ENCODE data around the gene MADD.
"Not testable (repeated sequence)": the region's sequence is repeated elsewhere in the genome, so short reads cannot be mapped to it uniquely, and the experiment has no call there.

MADD gene

DNA sequence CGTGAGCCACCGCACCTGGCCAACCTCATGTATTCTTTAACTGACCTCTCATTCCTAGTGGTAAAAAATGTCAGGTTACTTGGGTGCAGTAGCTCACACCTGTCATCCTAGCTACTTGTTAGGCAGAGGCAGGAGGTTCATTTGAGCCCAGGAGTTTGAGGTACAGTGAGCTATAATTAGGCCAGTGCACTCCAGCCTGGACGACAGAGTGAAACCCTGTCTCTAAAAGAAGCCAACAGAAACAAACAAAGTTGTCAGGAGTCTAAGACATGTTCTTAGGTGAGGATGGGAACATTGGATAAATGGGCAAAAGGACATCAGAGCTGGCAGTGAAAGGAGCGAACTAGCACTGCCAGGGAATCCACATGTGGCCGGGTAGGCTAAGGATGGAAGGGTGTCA is 18.1 kb downstream of the MADD start:
- no peak overlapping the region for H3K9ac ChIP-seq
- H3K27me3 ChIP-seq, result no peaks in the 10 kb centered on the region
- H3K4me1 ChIP-seq, result no peaks in the 10 kb centered on the region
- TF ChIP-seq Cebpa-rat (IDR thresholded peaks at IDR 0.05), result no peak
- no peak overlapping the region for H3K4me3 ChIP-seq
- no peak overlapping the region for H3K4me2 ChIP-seq
- H4K20me1 ChIP-seq, result no peaks in the 10 kb centered on the region
- H3K9me3 ChIP-seq, result no peaks in the 10 kb centered on the region
- H3K27ac ChIP-seq, result no peak overlapping the region
- H3K36me3 ChIP-seq, result peaks cover 100% of the 10 kb centered on the region

DNA sequence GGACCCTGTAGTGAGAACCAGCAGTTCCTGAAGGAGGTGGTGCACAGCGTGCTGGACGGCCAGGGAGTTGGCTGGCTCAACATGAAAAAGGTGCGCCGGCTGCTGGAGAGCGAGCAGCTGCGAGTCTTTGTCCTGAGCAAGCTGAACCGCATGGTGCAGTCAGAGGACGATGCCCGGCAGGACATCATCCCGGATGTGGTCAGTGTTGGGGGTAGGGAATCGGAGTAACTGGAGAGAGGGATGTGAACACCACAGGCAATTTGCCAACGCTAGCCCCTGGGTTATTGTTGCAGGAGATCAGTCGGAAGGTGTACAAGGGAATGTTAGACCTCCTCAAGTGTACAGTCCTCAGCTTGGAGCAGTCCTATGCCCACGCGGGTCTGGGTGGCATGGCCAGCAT is 19.9 kb downstream of the MADD start:
- Histone ChIP-seq H3K27me3 (no peaks in the 10 kb centered on the region), H3K9ac (no peak overlapping the region), H3K4me2 (no peak overlapping the region), H3K36me3 (peaks cover 99% of the 10 kb centered on the region), H3K9me3 (no peaks in the 10 kb centered on the region), H3K4me3 (no peak overlapping the region), H3K27ac (no peak overlapping the region), H3K4me1 (no peaks in the 10 kb centered on the region), H4K20me1 (no peaks in the 10 kb centered on the region)
- no peak for TF ChIP-seq Cebpa-rat (IDR thresholded peaks at IDR 0.05)

DNA sequence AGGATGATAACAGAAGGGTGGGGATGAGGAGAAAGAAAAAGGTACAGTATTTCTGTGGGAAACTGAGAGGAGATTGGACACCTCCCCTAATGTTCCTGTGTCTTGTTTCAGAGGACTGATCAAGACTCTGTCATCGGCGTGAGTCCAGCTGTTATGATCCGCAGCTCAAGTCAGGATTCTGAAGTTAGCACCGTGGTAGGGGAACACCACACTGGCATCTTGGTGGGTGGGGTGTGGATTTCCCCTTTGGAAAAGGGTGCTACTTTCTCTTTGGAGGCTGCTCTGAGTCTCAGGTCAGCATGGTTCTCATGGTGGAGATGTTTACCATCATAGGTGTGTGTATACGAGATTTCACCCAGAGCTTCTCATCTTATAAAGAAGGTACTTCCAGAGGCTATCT is 25.5 kb downstream of the MADD start:
- H3K27me3 ChIP-seq, result no peaks in the 10 kb centered on the region
- peaks cover 23% of the 10 kb centered on the region for H3K9me3 ChIP-seq
- no peak overlapping the region for H3K4me3 ChIP-seq
- H3K4me1 ChIP-seq, result no peaks in the 10 kb centered on the region
- H3K27ac ChIP-seq, result no peak overlapping the region
- peaks cover 99% of the 10 kb centered on the region for H3K36me3 ChIP-seq
- no peaks in the 10 kb centered on the region for H4K20me1 ChIP-seq
- no peak for TF ChIP-seq Cebpa-rat (IDR thresholded peaks at IDR 0.05)
- no peak overlapping the region for H3K4me2 ChIP-seq
- no peak overlapping the region for H3K9ac ChIP-seq

DNA sequence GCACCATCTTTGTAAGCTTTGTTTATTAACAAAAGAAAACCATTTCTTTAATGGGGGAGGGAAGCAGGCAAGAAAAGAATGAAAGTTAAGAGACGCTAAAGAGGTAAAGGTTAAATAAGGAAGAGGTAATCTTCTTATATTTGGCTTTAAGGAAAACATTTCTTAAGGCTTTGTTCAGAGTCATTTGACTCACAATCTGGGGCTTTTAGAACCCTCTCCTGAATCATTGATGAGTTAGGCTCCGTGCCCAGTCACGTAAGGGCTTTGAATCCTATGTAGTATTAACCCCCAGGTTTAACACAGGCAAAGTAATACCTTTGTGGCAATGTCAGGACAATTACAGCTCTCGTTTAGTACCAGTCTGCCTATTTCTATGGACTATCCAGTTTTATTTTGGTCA is 26.1 kb downstream of the MADD start:
- H4K20me1 ChIP-seq, result no peaks in the 10 kb centered on the region
- H3K27ac ChIP-seq, result no peak overlapping the region

DNA sequence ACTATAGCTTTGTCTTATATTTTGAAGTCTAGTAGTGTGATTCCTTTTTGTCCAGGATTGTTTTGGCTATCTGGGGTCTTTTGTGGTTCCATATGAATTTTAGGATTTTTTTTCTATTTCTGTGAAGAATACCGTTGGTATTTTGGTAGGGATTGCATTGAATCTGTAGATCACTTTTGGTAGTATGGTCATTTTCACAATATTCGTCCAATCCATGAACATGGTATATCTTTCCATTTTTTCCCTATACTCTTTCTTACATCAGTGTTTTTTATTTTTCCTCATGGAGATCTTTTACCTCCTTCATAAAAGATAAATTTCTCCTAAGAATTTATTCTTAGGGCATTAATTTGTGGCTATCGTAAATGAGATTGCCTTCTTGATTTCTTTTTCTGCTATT is 29.1 kb downstream of the MADD start:
- H3K36me3 ChIP-seq, result peaks cover 99% of the 10 kb centered on the region
- H3K27ac ChIP-seq, result no peak overlapping the region
- no peak overlapping the region for H3K4me3 ChIP-seq
- no peak overlapping the region for H3K4me2 ChIP-seq
- H3K9ac ChIP-seq, result no peak overlapping the region
- no peaks in the 10 kb centered on the region for H3K4me1 ChIP-seq
- no peak for TF ChIP-seq Cebpa-rat (IDR thresholded peaks at IDR 0.05)
- peaks cover 54% of the 10 kb centered on the region for H3K9me3 ChIP-seq
- no peaks in the 10 kb centered on the region for H3K27me3 ChIP-seq
- no peaks in the 10 kb centered on the region for H4K20me1 ChIP-seq

More for the DNA sequence above, 26.1 kb downstream of the MADD start:
- no peak for TF ChIP-seq Cebpa-rat (IDR thresholded peaks at IDR 0.05)
- peaks cover 99% of the 10 kb centered on the region for H3K36me3 ChIP-seq
- H3K9ac ChIP-seq, result no peak overlapping the region
- H3K4me3 ChIP-seq, result no peak overlapping the region
- H3K4me1 ChIP-seq, result no peaks in the 10 kb centered on the region
- no peaks in the 10 kb centered on the region for H3K27me3 ChIP-seq
- peaks cover 27% of the 10 kb centered on the region for H3K9me3 ChIP-seq
- H3K4me2 ChIP-seq, result no peak overlapping the region

DNA sequence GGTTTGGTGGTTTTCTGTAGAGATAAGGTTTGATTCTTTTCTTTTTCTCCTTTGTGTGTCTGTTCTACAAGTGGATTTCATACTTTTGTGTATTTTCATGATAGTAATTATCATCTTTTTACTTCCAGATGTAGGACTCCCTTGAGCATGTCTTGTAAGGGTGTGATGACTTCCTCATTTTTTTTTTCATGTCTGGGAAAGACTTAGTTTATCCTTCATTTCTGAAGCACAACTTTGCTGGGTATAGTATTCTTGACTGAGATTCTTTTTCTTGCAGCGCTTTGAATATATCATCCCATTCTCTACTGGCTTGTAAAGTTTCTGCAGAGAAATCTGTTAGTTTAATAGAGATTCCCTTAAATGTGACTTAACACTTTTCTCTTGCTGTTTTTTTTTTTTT is 32.9 kb downstream of the MADD start:
- H3K4me2 ChIP-seq, result no peak overlapping the region
- H3K27ac ChIP-seq, result no peak overlapping the region
- no peaks in the 10 kb centered on the region for H3K27me3 ChIP-seq
- peaks cover 54% of the 10 kb centered on the region for H3K9me3 ChIP-seq
- H3K4me3 ChIP-seq, result no peak overlapping the region
- no peak for TF ChIP-seq Cebpa-rat (IDR thresholded peaks at IDR 0.05)
- peaks cover 100% of the 10 kb centered on the region for H3K36me3 ChIP-seq
- H3K9ac ChIP-seq, result no peak overlapping the region
- H3K4me1 ChIP-seq, result peaks cover 19% of the 10 kb centered on the region
- H4K20me1 ChIP-seq, result peaks cover 22% of the 10 kb centered on the region

DNA sequence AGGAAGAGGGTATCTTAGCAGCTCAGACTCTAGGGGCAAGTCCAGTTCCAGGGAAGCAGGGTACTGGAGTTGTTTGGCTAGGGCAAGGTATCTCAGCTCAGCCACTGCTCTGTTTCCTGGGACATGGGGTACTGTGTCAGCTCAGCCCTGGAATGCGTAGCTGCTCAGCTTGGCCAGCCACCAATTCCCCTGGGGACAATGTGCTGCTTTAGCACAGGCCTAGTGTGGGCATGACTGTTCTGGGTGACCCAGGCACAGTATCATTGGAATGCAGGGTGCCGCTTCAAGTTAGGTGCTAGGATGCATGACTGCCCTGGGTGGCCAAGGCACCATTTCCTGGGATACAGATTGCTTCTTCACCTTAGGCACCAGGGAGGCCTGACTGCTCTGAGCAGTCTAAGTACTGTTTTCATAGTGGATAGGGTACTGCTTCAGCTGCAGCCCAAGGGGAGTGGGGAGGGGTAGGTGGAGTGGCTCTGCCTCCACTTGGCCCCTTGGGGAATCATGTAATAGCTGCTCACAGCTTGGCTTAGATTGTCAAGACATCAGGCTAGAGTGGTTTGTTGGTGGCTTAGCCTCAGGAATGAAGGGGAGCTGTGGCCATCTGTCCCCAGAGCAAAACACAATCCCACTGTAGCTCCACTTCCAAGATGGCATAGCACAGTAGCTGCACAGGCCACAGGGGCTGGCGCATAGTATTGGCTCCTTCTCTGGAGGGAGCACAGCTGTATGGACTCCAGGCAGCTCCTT is 36.0 kb downstream of the MADD start:
- no peaks in the 10 kb centered on the region for H3K27me3 ChIP-seq
- no peak for TF ChIP-seq Cebpa-rat (IDR thresholded peaks at IDR 0.05)
- peak overlapping the region; percentile 37; the same call in 1 of the 2 replicates for H3K27ac ChIP-seq
- peaks cover 28% of the 10 kb centered on the region for H4K20me1 ChIP-seq
- H3K9me3 ChIP-seq, result peaks cover 28% of the 10 kb centered on the region
- peak overlapping the region; percentile 54 for H3K4me2 ChIP-seq
- H3K9ac ChIP-seq, result peak overlapping the region; percentile 13; the same call in 1 of the 2 replicates
- H3K4me1 ChIP-seq, result peaks cover 19% of the 10 kb centered on the region
- peaks cover 100% of the 10 kb centered on the region for H3K36me3 ChIP-seq
- H3K4me3 ChIP-seq, result no peak overlapping the region

DNA sequence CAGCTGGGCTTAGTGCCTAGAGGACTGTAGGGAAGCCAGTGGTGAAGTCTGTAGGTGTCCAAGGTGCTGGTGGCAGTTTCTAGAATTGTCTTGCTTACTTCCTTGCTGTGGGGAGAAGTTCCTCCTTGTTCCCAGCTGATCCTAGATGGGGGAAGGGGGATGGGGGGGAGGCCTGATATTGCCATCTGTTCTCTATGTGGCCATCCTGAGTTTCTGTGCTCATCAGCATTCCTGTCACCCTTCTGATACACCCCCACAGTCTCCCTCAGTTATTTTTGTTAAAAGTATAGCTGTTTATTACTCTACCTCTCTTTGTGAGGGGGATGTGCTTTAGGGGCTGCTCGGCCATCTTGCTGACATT is 36.5 kb downstream of the MADD start:
- no peak overlapping the region for H3K27ac ChIP-seq
- peaks cover 23% of the 10 kb centered on the region for H3K9me3 ChIP-seq
- H3K9ac ChIP-seq, result 0 out of 2 replicates have a peak overlapping the region, but pooled peaks have one; percentile 13
- H3K4me3 ChIP-seq, result no peak overlapping the region
- peaks cover 19% of the 10 kb centered on the region for H3K4me1 ChIP-seq
- 0 out of 2 replicates have a peak overlapping the region, but pooled peaks have one; percentile 54 for H3K4me2 ChIP-seq
- H3K36me3 ChIP-seq, result peaks cover 100% of the 10 kb centered on the region
- peaks cover 28% of the 10 kb centered on the region for H4K20me1 ChIP-seq
- no peaks in the 10 kb centered on the region for H3K27me3 ChIP-seq
- no peak for TF ChIP-seq Cebpa-rat (IDR thresholded peaks at IDR 0.05)

DNA sequence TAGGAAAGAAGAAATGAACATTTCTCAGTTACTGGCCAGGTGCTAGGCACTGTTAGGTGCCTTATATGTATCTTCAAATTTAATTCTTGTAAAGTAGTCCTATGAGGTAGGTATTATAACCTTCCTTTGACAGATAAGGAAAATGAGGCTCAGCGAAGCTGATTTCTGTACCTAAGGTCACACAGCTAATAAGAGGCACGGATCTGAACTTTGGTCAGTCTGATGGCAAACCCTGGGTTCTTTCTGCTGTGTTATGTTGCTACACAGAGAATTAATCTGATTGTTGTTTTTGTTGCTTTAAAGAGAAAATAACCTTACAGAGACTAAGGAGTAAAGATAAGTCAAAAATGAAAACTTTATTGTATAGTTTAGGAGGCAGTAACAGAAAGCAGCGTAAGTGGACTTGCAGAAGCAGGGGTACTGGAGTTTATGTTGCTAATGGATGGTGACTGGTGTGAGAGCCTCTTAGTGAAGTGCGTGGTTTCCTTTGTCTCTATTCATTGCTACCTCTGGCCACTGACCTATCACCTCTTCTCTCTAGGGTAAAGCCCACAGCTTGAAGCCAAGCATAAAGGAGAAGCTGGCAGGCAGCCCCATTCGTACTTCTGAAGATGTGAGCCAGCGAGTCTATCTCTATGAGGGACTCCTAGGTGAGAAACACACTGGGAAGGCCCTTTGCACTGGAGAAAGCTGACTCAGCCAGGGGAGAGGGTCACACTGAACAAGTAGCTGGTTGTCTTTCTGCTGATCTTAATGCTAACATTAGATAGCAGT is 38.3 kb downstream of the MADD start:
- H3K9ac ChIP-seq, result no peak overlapping the region; the same call in 1 of the 2 replicates
- no peak overlapping the region for H3K27ac ChIP-seq
- H3K9me3 ChIP-seq, result peaks cover 5% of the 10 kb centered on the region; the same call in 1 of the 2 replicates
- H3K27me3 ChIP-seq, result no peaks in the 10 kb centered on the region
- H3K36me3 ChIP-seq, result peaks cover 100% of the 10 kb centered on the region
- H3K4me2 ChIP-seq, result no peak overlapping the region
- TF ChIP-seq Cebpa-rat (IDR thresholded peaks at IDR 0.05), result no peak
- H3K4me3 ChIP-seq, result no peak overlapping the region
- H4K20me1 ChIP-seq, result peaks cover 28% of the 10 kb centered on the region
- H3K4me1 ChIP-seq, result peaks cover 19% of the 10 kb centered on the region

DNA sequence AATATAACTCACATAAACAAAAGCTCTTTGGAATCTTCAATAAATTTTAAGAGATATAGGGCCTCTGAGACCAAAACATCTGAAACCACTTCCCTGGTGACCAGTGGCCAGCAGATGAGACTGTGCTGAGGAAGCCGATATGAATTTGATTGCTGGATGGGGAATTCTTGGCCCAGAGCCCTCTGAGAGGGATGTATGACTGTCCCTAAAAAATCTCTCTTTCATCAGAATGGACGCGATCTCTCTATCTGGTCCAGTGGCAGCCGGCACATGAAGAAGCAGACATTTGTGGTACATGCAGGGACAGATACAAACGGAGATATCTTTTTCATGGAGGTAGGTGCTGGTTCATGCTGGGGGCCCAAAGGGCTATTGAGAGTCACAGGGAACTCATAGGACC is 45.1 kb downstream of the MADD start:
- Histone ChIP-seq H3K36me3 (peaks cover 86% of the 10 kb centered on the region), H3K9me3 (no peaks in the 10 kb centered on the region), H3K9ac (no peak overlapping the region), H3K4me1 (no peaks in the 10 kb centered on the region), H4K20me1 (no peaks in the 10 kb centered on the region), H3K4me2 (no peak overlapping the region), H3K4me3 (no peak overlapping the region), H3K27me3 (no peaks in the 10 kb centered on the region), H3K27ac (no peak overlapping the region)
- no peak for TF ChIP-seq Cebpa-rat (IDR thresholded peaks at IDR 0.05)

DNA sequence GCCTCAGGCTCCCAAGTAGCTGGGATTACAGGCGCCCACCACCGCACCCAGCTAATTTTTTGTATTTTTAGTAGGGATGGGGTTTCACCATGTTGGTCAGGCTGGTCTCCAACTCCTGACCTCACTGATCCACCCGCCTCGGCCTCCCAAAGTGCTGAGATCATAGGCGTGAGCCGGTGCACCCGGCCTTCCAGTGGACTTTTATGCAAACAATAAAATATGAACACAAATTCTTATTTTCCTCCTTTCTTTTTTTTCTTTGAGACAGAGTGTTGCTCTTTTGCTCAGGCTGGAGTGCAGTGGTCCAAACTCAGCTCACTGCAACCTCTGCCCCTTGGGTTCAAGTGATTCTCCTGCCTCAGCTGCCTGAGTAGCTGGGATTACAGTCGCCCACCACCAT is 46.6 kb downstream of the MADD start:
- H3K36me3 ChIP-seq, result peaks cover 71% of the 10 kb centered on the region
- H3K4me2 ChIP-seq, H3K9ac ChIP-seq, H4K20me1 ChIP-seq, H3K9me3 ChIP-seq, H3K4me3 ChIP-seq, H3K27ac ChIP-seq, H3K4me1 ChIP-seq, H3K27me3 ChIP-seq: not testable (repeated sequence)

Measured in BLaER1 (cell line).